Naive B cell (primary cell): ENCODE data around the gene PLB1. TPM values are rescaled to one million over a fixed set of nuclear protein-coding genes. Genes with fewer than 3 reads are reported as not detected.
A peak's percentile ranks its signal among the peaks of the same experiment; 100 is the strongest.

ENCODE experiments used
- ATAC-seq, 2 donors: fragments of 150-1000 bp; cut with Tn5 transposase; 2 replicates each; pipeline ENCODE4 v1.10.0; 2021; ENCODE audit warnings: low read depth in 2 of 2, mild to moderate bottlenecking in 2 of 2, moderate library complexity in 2 of 2
- DNase-seq: peaks from one replicate; pipeline ENCODE4 v3.0.0; 2022
- H3K27ac Mint-ChIP-seq, 6 donors: one replicate each; pipeline ENCODE4 v1.8.0; 2020 to 2022; ENCODE audit warnings: mild to moderate bottlenecking in 6 of 6, mixed read lengths in 6 of 6, moderate library complexity in 5 of 6, inconsistent platforms in 2 of 6
- H3K27me3 Mint-ChIP-seq, 3 donors: one replicate each; pipeline ENCODE4 v1.8.0; 2021 to 2022; ENCODE audit warnings: mixed read lengths in 3 of 3, mild to moderate bottlenecking in 1 of 3
- H3K36me3 Mint-ChIP-seq, 2 donors: one replicate each; pipeline ENCODE4 v1.8.0; 2020 to 2022; ENCODE audit warnings: mixed read lengths in 2 of 2, inconsistent platforms in 1 of 2, mild to moderate bottlenecking in 1 of 2
- H3K4me1 Mint-ChIP-seq, 3 donors: one replicate each; pipeline ENCODE4 v1.8.0; 2020 to 2022; ENCODE audit warnings: mixed read lengths in 3 of 3, inconsistent platforms in 1 of 3, mild to moderate bottlenecking in 1 of 3, moderate library complexity in 1 of 3
- H3K4me3 Mint-ChIP-seq, 8 donors: one replicate each; pipeline ENCODE4 v1.8.0; 2020 to 2022; ENCODE audit warnings: mild to moderate bottlenecking in 8 of 8, mixed read lengths in 8 of 8, moderate library complexity in 8 of 8, inconsistent platforms in 2 of 8
- H3K9me3 Mint-ChIP-seq, 7 donors: one replicate each; pipeline ENCODE4 v1.8.0; 2020 to 2022; ENCODE audit warnings: mixed read lengths in 7 of 7, mild to moderate bottlenecking in 5 of 7, inconsistent platforms in 2 of 7, moderate library complexity in 1 of 7
- polyA plus RNA-seq, 6 donors: library from polyadenylated mRNA; unstranded; fragments of 300-500 nt; fragmentation: Illumina TruSeq; gene quantifications; one replicate each; pipeline ENCODE4 v1.2.3, GENCODE V29; 2021; ENCODE audit warnings: low read depth in 6 of 6

Gene PLB1
- polyA plus RNA-seq, 6 donors from 2014 or later, result 0.17 to 2.3 (median 0.38) TPM; not detected in 2

- no peak for DNase-seq
- H3K27ac Mint-ChIP-seq, result no peak overlapping the region
Observed at GRCh38 chr2:28493636-28494035, 2.2 kb upstream of the PLB1 start.

GRCh38 chr2:28496781-28497180, 921 bp downstream of the PLB1 start:
- Mint-ChIP-seq H3K4me3 (no peak overlapping the region), H3K9me3 (no peaks in the 10 kb centered on the region), H3K27ac (no peak overlapping the region), H3K36me3 (no peaks in the 10 kb centered on the region), H3K27me3 (peaks cover 14 to 23% (median 16%) of the 10 kb centered on the region in 3 donors), H3K4me1 (no peaks in the 10 kb centered on the region)
- no peak for ATAC-seq
- no peak for DNase-seq

More at GRCh38 chr2:28493636-28494035, 2.2 kb upstream of the PLB1 start:
- peaks cover 14 to 18% (median 16%) of the 10 kb centered on the region in 3 donors for H3K27me3 Mint-ChIP-seq
- H3K4me3 Mint-ChIP-seq, result no peak overlapping the region
- H3K4me1 Mint-ChIP-seq, result no peaks in the 10 kb centered on the region
- no peaks in the 10 kb centered on the region for H3K36me3 Mint-ChIP-seq
- H3K9me3 Mint-ChIP-seq, result no peaks in the 10 kb centered on the region
- ATAC-seq, result no peak

GRCh38 chr2:28497206-28497605, 1.3 kb downstream of the PLB1 start:
- Mint-ChIP-seq H3K27ac (no peak overlapping the region), H3K27me3 (peaks cover 14 to 23% (median 16%) of the 10 kb centered on the region in 3 donors)

GRCh38 chr2:28499282-28499681, 3.4 kb downstream of the PLB1 start:
- Mint-ChIP-seq H3K27ac (no peak overlapping the region), H3K4me3 (peak overlapping the region in 2 of 8 donors; percentile 56 to 65), H3K36me3 (no peaks in the 10 kb centered on the region), H3K9me3 (no peaks in the 10 kb centered on the region), H3K27me3 (peaks cover 16 to 23% (median 20%) of the 10 kb centered on the region in 3 donors), H3K4me1 (no peaks in the 10 kb centered on the region)
- ATAC-seq (no peak), DNase-seq (no peak)

More at GRCh38 chr2:28497206-28497605, 1.3 kb downstream of the PLB1 start:
- DNase-seq (no peak), ATAC-seq (no peak)
- Mint-ChIP-seq H3K4me3 (no peak overlapping the region), H3K9me3 (no peaks in the 10 kb centered on the region), H3K4me1 (no peaks in the 10 kb centered on the region), H3K36me3 (no peaks in the 10 kb centered on the region)

- DNase-seq, result no peak
- no peak for ATAC-seq
- Mint-ChIP-seq H3K27ac (no peak overlapping the region), H3K4me3 (no peak overlapping the region), H3K9me3 (no peaks in the 10 kb centered on the region), H3K36me3 (no peaks in the 10 kb centered on the region), H3K4me1 (no peaks in the 10 kb centered on the region), H3K27me3 (peaks cover 10 to 25% (median 13%) of the 10 kb centered on the region in 3 donors)
Observed at GRCh38 chr2:28505361-28505760, 9.5 kb downstream of the PLB1 start.

GRCh38 chr2:28506112-28506910, 10.5 kb downstream of the PLB1 start:
- no peak for DNase-seq
- Mint-ChIP-seq H3K27ac (peak overlapping the region in 1 of 6 donors; percentile 50), H3K4me1 (no peaks in the 10 kb centered on the region), H3K4me3 (no peak overlapping the region), H3K36me3 (no peaks in the 10 kb centered on the region), H3K9me3 (peaks cover 0 to 1% (median 0%) of the 10 kb centered on the region in 7 donors), H3K27me3 (peaks cover 10 to 25% (median 13%) of the 10 kb centered on the region in 3 donors)
- no peak for ATAC-seq

GRCh38 chr2:28507796-28508764, 12.2 kb downstream of the PLB1 start:
- Mint-ChIP-seq H3K4me3 (no peak overlapping the region), H3K27ac (no peak overlapping the region), H3K36me3 (peaks cover 9 to 15% of the 10 kb centered on the region in 2 donors), H3K27me3 (peaks cover 14 to 34% (median 28%) of the 10 kb centered on the region in 3 donors), H3K4me1 (no peaks in the 10 kb centered on the region), H3K9me3 (peaks cover 7 to 19% (median 13%) of the 10 kb centered on the region in 7 donors)
- ATAC-seq, result no peak
- DNase-seq, result no peak

- Mint-ChIP-seq H3K36me3 (peaks cover 9 to 22% of the 10 kb centered on the region in 2 donors), H3K27me3 (peaks cover 13 to 47% (median 41%) of the 10 kb centered on the region in 3 donors), H3K27ac (no peak overlapping the region), H3K9me3 (peaks cover 10 to 30% (median 16%) of the 10 kb centered on the region in 7 donors), H3K4me1 (no peaks in the 10 kb centered on the region), H3K4me3 (no peak overlapping the region)
- no peak for ATAC-seq
- DNase-seq, result no peak
Observed at GRCh38 chr2:28509361-28509760, 13.5 kb downstream of the PLB1 start.

- Mint-ChIP-seq H3K4me3 (no peak overlapping the region), H3K9me3 (peaks cover 10 to 30% (median 16%) of the 10 kb centered on the region in 7 donors), H3K36me3 (peaks cover 9 to 22% of the 10 kb centered on the region in 2 donors), H3K27me3 (peaks cover 15 to 50% (median 44%) of the 10 kb centered on the region in 3 donors), H3K27ac (peak overlapping the region in 1 of 6 donors; percentile 63), H3K4me1 (no peaks in the 10 kb centered on the region)
- ATAC-seq (no peak), DNase-seq (no peak)
Observed at GRCh38 chr2:28510184-28510583, 14.3 kb downstream of the PLB1 start.

- no peak overlapping the region for H3K4me3 Mint-ChIP-seq
- H3K36me3 Mint-ChIP-seq, result peaks cover 9 to 22% of the 10 kb centered on the region in 2 donors
- no peak overlapping the region for H3K27ac Mint-ChIP-seq
- peaks cover 10 to 30% (median 16%) of the 10 kb centered on the region in 7 donors for H3K9me3 Mint-ChIP-seq
- H3K4me1 Mint-ChIP-seq, result no peaks in the 10 kb centered on the region
- peaks cover 30 to 55% (median 53%) of the 10 kb centered on the region in 3 donors for H3K27me3 Mint-ChIP-seq
- ATAC-seq (no peak), DNase-seq (no peak)
Observed at GRCh38 chr2:28511871-28512606, 16.2 kb downstream of the PLB1 start.

GRCh38 chr2:28512607-28512965, 16.7 kb downstream of the PLB1 start:
- Mint-ChIP-seq H3K27ac (no peak overlapping the region), H3K36me3 (peaks cover 9 to 22% of the 10 kb centered on the region in 2 donors), H3K9me3 (peaks cover 10 to 30% (median 16%) of the 10 kb centered on the region in 7 donors), H3K4me1 (no peaks in the 10 kb centered on the region), H3K27me3 (peaks cover 30 to 58% (median 52%) of the 10 kb centered on the region in 3 donors), H3K4me3 (no peak overlapping the region)
- ATAC-seq (no peak), DNase-seq (no peak)

GRCh38 chr2:28513097-28513496, 17.2 kb downstream of the PLB1 start:
- Mint-ChIP-seq H3K9me3 (peaks cover 10 to 30% (median 16%) of the 10 kb centered on the region in 7 donors), H3K36me3 (peaks cover 9 to 22% of the 10 kb centered on the region in 2 donors), H3K4me1 (no peaks in the 10 kb centered on the region), H3K27me3 (peaks cover 32 to 61% (median 56%) of the 10 kb centered on the region in 3 donors), H3K4me3 (no peak overlapping the region), H3K27ac (no peak overlapping the region)
- no peak for ATAC-seq
- no peak for DNase-seq
